GDM1 (cell line): ENCODE data around the gene ZNF827.

Experiments used
- DNase-seq: peaks from one replicate; lab custom pipeline; 2025; lab: John Stamatoyannopoulos, UW

Gene ZNF827

DNA sequence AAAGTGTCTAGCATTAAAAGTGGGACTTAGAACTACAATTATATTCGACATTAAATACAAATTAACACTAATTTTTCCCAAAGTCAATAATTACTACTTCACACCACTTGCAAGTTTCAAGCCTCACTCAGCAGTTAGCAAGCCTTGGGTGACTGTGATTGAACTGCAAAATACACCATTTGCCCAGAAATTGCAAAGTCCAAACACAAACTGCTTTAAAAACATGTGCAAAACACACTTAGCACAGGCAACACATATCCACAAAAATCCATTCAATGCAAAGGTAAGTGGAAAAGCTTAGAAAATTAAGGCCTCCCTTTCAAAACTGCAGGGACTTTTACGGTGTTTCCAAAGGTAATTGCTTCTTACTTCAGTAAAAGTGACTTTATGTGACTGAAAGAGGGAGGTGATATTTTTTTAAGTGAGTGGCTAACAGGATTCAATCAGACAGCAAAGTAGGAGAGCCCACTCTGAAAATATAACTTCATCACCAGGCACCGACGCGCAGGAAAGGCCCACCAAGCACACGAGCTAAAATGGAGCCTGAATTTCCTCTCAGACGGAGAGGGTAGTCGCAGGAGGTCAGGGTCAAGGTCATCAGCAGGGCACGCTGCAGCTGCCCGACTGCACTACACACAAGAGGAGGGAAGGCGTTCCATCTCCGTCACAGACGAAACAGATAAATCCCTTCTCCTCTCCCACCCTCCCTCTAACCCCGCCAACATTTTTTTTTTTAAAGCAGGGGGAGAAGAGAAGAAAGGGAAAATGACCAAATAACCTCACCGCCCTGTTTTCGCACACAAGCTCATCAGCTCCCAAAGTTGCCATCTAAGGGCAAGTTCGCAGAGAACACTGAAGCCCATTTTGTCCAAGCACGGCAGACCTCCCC lies 3.1 kb downstream of the ZNF827 start:
- peak; percentile 10 for DNase-seq

DNA sequence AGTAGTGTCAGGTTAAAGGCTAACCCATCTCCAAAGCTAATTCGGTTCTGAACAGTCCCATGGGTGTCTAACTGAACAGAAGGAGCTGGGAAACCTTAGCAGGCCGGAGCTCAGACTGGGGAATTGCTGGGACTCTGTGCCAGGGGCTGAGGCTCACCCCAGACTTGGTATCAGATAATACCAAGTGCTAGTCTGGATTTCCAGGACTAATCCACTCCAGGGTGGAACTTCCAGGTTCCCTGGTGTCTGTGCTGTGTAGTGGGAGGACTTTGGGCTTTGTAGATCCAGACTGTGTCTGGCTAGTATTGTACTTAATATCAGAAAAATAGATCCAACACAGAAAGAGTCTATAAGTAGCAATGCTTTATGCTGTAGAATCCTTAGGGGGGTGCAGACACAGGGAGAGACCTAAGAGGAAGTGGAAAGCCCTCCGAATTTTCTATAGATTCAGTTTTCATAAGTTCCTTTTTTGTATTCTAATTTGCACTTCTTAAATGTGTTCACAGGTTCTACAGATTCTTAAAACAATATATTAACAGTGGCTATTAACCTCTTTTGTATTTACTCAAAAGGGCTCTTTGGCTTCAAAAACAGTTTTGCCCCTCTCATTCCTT lies 4.1 kb downstream of the ZNF827 start:
- no peak for DNase-seq

DNA sequence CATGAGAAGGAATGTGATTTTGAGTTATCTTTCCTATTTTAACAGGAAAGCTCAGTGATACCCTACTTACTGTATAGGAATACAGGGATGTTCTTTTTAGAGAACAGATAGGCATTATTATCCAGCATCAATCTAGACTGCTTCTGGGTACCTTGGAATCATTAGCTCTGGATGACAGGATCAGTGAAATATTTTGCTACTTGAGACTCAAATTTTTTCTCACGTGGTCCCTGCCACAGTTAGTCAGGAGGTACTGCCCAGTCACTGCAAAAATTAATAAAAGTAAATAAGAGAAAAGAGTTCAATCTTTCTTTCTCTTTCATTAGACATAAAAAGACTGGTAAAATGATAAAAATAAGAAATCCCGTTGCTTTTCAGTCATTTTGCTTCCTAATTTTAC lies 5.5 kb downstream of the ZNF827 start:
- DNase-seq: no peak

DNA sequence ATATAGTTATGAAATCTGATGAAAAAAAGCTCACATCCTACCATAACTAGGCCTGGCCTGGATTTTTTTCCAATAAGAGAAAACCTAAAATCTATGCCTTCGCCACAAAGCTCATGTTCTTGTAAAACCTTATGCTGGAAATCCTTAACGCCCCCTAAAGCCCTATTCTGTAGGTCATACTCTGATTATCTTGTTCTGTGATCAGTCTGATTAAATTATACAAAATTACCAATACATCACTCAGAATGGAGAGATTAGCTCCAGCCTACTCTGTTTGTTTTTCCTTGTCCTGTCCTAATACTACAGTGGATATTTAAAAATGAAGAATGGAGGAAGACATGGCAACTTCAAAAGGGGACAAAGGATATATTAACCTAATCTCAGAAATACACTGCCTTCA lies 7.2 kb downstream of the ZNF827 start:
- no peak for DNase-seq

DNA sequence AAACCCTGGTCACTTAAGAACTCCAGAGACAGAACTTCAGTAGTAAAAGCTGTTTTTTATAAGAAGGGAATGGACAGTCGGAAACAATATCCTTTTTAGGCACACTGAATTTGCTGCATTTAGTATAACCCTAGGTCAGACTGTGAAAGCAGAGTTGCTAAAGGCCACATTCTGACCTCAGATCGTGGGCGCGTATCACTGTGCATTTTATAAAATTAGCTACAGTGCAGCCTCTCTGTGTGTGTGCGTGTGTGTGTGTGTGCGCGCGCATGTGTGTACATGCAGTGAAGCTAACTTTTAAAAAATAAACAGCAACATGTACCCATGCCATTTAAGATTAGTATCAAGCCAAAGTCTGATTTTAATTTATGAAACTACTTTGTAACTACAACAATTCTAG lies 8.0 kb downstream of the ZNF827 start:
- DNase-seq: no peak

DNA sequence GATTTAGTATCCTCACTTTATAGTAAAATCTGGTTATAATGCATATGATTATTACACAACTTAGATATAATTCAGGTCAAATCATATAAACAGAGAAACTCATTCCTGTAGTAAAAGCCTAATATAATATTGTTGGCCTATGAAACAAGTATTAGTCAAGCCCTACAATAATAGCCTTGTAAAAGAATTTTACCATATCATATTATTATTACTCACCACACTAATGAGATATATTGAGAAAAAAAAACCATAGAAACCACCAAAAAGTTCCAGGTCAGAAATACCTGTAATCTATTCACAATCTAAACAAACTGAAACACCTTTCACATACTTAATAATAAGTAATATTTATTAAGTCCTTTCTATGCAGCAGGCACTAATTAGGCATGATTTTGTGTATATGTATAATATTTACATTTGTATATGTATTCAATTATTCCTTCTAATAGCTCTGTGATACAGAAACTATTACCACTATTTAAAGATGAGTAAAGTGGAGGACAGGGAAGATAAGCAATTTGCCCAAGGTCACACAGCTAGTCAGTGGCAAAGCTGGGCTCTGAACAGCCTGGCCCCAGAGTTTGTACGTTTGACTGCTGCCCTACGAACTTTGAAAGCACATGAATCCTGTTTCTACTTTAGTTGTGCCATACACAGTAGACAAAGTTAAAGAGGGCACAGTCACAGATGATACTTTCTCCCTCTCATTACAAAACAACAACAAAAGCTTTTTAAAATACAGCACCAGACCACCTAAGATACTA lies 9.0 kb downstream of the ZNF827 start:
- DNase-seq: no peak

DNA sequence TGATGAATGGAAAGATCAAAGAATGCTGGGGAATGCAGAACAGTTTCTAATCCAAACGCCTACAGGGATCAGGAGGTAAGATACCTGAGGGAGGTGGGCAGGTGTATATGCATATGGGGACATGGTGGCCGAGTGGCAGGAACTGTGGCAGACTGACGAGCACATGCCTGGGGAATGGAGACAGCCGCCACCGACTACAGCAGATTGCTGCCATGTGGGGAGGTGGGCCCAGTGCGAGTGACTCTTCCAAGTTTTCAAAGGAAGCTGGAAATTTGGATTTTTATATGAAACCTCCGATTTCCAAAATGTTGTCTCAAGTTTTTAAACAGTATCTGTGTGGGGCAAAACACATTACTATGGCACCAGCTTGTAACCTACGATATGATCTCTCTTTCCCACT lies 9.9 kb downstream of the ZNF827 start:
- no peak for DNase-seq

DNA sequence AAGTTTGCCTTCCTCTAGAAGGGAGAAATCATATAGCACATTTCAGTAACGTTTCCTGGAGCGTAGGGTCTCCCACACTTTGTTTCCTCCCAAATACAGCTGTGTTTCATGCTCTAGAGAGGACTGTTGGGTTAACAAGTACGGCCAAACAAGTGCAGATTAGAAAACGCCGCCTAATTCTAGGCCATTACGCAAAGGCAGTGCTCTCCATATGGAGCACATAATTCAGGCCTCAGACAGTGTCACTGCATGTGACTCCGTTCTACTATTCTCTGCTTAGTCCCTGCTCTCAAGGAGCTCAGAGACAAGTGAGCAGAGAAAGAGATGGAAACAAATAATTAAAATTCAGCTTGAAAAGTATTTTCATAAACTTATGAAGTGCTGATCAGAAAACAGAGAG lies 11.6 kb downstream of the ZNF827 start:
- DNase-seq: no peak

DNA sequence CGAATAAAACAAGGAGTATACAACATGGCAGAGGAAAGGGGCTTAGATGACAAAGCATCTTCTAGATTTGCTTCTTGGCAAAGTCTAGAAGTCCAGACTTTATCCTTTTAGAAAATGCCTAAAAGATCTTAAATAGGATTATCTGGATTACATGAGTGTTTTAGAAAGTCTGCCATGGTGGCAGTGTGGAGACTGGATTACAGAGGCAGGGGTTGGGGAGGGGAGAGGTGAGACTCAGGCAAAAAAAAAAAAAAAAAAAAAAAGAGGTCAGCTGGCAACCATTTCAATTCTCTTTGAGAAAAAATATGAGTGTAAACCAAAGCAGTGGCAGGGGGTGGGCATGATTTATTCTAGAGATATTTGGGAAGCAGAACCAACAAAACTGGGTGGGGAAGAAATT lies 17.4 kb downstream of the ZNF827 start:
- no peak for DNase-seq

DNA sequence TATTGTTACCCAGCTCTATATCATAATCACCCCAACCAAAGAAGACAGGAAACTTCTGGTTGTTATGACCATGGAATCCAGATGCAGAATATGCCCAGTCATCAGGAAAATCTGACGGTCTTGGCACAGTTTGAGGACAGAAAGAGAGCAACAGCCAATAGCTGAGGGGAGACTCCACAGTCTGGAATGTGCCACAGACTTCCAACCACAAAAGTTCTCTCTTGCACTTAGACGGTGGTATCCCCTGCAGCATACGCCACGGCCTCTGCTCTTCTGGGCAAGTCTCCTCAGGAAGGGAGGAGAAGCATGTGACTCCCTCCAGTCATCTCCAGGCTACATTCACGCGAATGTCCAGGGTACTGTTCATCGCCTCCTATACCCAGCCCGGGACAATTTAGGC lies 18.4 kb downstream of the ZNF827 start:
- DNase-seq: no peak

DNA sequence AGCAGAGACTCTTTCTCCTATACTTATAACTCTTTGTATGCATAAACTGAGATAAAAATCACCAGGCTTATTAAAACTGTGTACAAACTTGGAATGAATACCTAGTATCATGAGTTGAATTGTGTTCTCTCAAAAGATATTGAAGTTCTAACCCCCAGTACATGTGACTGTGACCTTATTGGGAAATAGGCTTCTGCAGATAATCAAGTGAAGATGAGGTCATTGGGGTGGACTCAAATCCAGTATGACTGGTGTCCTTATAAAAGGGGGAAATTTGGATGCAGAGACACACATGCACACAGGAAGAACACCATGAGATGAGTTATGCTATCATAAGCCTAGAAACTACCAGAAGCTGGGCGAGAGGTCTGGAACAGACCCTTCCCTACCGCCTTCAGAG lies 26.2 kb downstream of the ZNF827 start:
- no peak for DNase-seq

DNA sequence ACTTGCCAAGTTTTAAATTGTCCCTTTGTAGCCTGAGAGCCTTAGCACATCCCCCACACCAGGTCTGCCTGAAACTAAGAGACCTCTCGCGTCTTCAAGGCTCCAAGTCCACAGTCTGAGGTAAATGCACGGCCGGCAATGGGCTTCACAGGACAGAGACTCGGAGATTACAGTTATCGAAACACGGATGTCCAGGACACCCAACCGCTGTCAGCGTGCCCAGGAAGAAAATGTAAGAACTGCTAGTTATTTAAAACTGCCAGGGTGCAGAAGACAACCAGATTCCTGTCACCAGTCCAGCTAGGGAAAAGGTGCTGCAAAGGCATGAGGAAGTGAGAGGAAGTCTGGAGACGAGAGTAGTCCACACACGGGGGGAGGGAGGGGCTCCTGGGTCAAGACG lies 28.9 kb downstream of the ZNF827 start:
- DNase-seq: no peak

DNA sequence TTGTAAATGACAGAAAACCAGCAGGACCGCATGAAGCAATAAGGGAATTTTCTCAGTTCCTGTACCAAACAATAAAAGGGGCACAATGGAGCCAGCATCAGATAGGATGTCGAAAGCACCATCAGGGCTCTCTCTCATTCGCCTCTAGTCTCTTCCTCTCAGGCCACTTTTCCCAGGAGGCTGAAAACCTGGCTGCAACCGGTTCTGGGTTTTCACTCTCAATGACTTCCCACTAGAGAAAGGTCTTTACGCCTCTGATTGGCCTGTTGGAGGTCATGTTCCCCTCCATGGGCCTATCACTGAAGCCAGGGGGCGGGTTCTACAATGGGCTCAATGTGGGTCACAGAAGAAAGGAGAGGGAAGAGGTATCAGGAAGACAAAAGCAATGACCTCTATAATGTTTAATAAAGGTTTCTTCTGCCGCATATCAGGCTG lies 29.3 kb downstream of the ZNF827 start:
- DNase-seq: no peak

DNA sequence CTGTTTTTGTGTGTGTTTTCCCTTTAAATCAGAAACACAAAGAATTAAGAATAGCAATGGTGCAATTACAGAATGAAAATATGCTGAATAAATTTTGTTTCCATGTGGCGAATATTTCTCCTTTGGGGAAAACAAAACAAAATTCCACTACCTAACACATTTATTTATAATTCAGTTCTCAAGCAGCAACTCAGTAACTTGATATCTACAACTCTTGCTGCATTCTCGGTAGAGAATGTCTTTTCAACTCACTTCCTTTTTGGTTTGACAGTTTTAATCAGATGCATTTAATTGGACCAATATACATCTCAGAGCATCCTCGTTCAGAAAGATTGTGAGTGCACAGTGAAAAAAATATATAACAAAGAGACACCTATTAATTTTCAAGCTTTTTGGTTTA lies 30.8 kb downstream of the ZNF827 start:
- no peak for DNase-seq

DNA sequence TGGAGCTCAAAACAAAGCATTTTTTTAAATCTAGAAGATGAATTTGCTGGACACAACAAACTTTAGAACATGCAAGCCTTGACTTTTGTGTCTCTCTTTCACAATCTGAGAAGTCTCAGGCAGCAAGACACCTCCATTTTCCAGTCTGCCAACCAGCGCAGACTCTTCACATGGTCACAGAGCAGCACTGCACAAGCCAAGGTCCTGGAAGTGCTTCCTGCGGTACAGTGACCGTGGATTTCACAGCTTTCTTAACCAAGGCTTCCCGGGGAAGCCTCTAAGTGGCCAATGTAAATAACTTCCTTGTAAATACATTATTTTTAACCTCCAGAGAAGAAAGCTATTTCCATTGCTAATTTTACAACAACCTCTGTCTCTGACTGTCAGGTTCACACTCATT lies 31.2 kb downstream of the ZNF827 start:
- no peak for DNase-seq

DNA sequence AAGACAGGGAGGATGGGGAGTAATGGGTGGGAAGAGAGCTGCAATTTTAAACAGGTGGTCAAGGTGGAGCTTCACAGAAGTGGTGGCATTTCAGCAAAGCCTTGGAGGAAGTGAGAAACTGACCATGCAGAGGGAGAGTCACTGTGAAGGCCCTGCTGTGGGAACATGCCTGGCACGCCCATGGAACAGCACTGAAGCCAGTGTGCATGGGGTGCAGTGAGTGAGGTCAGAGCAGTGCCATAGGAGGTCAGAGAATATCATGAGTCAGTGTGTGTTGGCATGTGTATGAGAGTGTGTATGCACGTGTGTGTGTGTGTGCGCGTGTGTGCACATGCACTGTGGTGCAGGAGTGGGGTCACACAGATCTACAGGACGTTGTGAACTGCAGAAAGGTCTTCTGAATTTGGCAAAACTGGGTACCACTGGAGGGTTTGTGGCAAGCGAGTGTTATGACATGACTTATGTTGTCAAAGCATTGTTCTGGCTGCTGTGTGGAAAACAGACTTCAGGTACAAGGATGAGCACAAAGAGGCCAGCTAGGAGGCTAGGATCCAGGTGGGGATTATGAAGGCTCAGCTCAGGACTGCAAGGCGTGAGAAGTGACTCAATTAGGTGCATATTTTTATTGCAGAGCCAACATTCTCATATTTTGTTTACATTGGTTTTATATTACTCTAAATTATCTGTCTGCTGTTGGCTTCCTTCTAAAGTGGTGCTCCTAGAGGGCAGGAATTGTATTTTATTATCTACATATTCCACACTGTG lies 34.0 kb downstream of the ZNF827 start:
- DNase-seq: no peak

DNA sequence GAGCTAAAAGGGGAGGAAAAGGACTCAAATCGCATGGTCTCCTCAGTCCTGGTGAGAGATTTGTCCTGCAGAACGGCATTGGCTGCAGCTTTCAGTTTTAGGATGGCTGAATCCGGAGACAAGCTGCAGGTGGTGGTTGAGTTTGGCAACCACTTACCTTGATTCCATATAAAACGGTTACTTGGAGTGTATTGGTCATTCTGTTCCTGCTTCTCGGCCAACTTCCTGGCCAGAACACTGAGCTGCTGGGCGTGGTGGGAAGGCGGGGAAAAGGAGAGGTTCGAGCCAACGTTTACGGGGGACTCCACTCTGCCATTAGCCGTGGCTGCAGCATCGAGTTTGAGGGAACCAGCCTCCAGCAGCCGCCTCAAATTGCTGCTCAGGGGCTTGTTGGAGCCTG lies 36.1 kb downstream of the ZNF827 start:
- DNase-seq: no peak

DNA sequence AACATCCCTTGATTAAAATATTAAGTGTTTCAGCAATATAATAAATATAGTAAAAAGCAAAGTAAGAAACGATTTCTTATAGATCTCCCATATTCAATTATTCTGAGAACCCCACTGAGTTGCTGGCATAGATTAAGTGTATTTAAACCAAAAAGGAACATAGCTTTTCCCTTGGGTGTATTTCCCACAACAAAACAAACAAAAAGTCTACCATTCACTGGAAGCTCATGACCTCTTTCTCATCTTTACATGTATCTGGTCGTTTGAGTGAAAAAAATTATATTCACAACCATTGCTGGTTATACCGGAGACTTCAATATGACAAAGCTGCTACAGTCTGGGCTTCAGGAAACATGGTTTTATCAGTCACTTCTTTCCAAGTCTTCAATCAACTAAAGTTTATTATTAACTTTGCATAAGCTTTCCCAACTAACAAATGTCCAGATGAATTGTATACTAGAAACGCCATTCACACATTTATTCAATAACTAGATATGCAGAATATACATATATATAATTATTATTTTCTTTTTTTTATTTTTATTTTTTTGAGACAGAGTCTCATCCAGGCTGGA lies 38.6 kb downstream of the ZNF827 start:
- DNase-seq: no peak

DNA sequence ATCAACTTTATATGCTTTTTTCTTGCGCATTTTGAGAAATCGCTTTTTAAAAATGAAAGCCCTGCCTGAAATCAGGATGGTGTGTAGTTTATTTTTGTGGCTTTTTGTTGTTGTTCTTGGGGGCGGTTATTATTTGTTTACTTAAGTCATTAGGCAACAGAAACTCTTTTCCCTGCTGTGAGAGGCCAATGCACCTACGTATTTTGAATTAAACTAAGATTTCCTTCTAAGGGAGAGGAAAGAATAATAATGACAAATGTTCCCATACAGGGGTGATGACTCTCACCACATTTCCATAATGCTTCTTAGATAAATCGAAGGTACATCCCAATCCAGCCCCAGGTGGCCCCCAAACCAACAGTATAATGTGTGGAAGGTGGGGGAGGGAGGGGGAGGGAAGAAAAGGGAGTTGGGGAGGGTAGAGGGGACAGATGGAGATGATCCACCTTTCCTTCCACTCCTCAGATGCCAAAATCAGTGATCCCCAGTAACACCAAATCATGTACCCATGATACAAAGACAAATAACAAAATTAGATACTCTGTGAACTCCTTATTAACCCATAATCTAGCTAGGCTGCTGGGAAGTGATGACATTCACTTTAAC lies 39.6 kb downstream of the ZNF827 start:
- DNase-seq: no peak

DNA sequence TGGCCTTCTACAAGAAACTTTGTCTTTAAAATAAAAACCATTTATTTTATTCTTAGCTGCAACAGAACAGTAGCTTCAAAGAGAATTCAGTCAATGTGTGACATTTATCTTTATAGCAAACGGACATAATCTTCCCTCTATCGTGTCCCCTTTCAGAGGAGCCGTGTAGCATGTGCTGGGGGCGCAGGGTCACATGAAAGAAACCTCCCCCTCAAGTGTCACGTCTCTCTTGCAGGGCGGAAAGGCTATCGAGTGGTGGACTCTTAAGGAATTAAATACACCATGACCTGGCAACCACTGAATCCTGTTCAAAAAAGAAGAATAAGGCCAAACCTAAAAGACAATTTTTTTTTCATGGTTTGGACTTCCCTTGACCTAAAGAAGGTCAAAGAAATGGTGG lies 40.2 kb downstream of the ZNF827 start:
- no peak for DNase-seq

DNA sequence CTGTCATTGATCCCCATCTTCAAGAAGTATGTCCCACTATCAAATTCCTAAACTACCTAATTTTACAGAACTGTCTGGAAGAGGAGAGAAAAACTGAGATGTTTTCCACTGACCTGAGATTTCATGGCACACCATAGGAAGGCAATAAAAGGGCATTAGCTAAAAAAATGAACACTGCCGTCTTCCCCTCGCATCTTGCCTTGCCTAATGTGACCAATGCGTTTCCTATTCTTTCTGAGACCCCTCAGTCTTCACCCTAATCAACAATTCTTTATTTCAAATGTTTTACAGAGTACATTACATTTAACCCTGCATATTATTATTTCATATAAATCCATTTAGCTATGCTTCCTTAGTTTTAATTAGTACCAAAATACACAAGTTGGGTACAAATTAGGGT lies 43.6 kb downstream of the ZNF827 start:
- DNase-seq: no peak
